NCI-H524 treated with DMSO at 0.1 percent for 48 hours (cell line): ENCODE measurements around the gene FZD1.
"Not testable (repeated sequence)": the region's sequence is repeated elsewhere in the genome, so short reads cannot be mapped to it uniquely, and the experiment has no call there.

Source experiments
- DNase-seq: peaks from one replicate; lab custom pipeline; 2025; lab: John Stamatoyannopoulos, UW

Gene FZD1

DNA sequence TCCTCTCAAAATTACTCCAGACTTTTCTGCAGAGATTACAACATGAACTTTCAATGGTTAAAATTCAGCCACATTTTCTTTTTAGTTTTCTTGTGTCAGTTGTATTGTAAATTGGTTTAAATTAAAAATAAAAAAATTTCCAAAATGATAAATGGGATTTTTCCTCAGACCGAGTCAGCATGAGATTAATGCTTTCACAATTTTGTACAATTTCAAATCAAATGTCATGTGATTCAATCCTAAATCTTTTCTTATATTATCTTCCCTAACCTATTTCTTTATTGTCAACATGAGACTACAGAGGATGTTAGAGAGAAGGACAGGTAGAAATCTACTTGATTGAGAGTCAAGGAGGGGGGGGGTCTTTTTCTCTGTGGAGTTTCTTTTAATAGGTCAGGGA, 33.7 kb downstream of the FZD1 start:
- no peak for DNase-seq

GRCh38 chr7:91299952-91300775, 35.9 kb downstream of the FZD1 start:
- DNase-seq: peak; percentile 26

DNA sequence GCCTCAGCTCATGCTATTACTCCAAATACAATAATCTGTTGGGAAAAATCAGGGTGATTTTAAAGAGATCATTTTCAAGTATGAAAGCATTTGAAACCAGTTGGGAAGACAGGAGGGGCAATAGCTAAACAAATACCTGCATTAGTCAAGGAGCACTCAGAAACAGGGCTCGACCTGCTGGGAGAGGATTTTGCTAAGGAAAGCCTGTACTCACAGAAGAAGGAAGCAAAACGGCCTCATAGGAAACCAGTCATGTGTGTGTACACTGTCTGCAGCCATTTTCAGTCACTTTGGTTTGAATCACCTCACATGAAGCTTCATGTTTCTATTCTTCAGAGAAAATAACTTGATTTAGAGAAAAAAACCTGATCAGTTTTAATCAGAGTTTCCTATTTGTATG, 38.6 kb downstream of the FZD1 start:
- no peak for DNase-seq

- peak; percentile 7 for DNase-seq
These were observed 42.0 kb downstream of the FZD1 start for GRCh38 chr7:91306266-91306665.

DNA sequence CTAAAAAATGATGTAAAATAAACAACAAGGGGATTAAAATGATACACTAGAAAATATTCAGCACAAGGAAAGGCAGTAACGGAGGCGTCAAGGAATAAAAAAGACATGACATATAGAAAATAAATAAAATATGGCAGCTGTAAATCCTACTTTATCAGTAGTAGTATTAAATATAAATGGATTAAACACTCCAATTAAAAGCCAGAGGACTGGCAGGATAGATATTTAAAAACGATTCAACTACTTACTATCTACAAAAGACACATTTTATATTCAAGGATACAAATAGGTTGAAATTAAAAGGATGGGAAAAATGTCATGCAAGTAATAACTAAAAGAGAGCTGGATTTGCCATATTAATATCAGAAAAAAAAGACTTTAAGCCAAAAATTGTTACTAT, 43.2 kb downstream of the FZD1 start:
- DNase-seq: no peak

- not testable (repeated sequence) for DNase-seq
These were observed 44.0 kb downstream of the FZD1 start for GRCh38 chr7:91308191-91308590.

- DNase-seq: peak; percentile 73
These were observed 46.7 kb downstream of the FZD1 start for GRCh38 chr7:91310830-91311460.

GRCh38 chr7:91311839-91312238, 47.6 kb downstream of the FZD1 start:
- no peak for DNase-seq

GRCh38 chr7:91313113-91313512, 48.9 kb downstream of the FZD1 start:
- no peak for DNase-seq

GRCh38 chr7:91314591-91315323, 50.5 kb downstream of the FZD1 start:
- DNase-seq: no peak

- no peak for DNase-seq
These were observed 52.2 kb downstream of the FZD1 start for GRCh38 chr7:91316426-91316825.

DNA sequence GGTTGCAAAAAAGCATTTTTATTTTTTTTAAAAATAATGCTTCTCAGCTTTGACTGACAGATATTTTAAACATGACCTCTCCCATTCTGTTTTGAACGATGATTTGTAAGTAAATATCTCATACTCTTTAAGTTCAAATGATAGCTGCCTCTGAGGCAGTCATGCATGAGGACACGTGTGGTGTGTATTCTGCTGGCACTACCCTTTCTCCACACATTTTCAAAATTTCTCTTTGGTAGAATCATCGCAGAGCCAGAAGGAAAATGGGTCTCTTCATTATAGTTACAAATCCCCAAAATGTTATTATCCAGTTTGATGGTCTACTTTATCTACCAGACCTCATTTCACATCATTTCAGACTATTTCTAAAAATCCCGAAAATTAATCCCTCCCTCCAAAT, 55.1 kb downstream of the FZD1 start:
- no peak for DNase-seq

- DNase-seq: no peak
These were observed 56.3 kb downstream of the FZD1 start for GRCh38 chr7:91320366-91321078.
